Vagina (tissue), 2 donors: Measurements from ENCODE around the gene TSPAN9. TPM values are rescaled to one million over a fixed set of nuclear protein-coding genes. Genes with fewer than 3 reads are reported as not detected.

Source experiments
- DNase-seq, 2 donors: peaks; one replicate each; pipeline ENCODE4 v3.0.0-alpha.2; 2017; ENCODE audit errors: extremely low spot score in 2 of 2
- H3K27ac ChIP-seq: fragments of 200-600 bp; sonication (generic); one replicate; pipeline ENCODE4 v1.5.1; 2019
- H3K27me3 ChIP-seq: fragments of 200-600 bp; sonication (generic); one replicate; pipeline ENCODE4 v1.5.1; 2019
- H3K36me3 ChIP-seq, 2 donors: fragments of 200-600 bp; sonication (generic); one replicate each; pipeline ENCODE4 v1.5.1; 2017 to 2019
- H3K4me1 ChIP-seq: fragments of 200-600 bp; sonication (generic); one replicate; pipeline ENCODE4 v1.5.1; 2019
- H3K4me3 ChIP-seq, 2 donors: fragments of 200-600 bp; sonication (generic); 1 replicate in 1 of 2; 2 replicates in 1 of 2; pipeline ENCODE4 v1.5.1; 2016 to 2019
- H3K9me3 ChIP-seq: fragments of 200-600 bp; sonication (generic); one replicate; pipeline ENCODE4 v1.5.1; 2019
- CTCF ChIP-seq, 3 experiments: fragments of 450-650 bp in 2 of 3; fragments of 200-600 bp in 1 of 3; sonication (generic) in 1 of 3; IDR thresholded peaks; one replicate each; pipeline ENCODE4 v1.5.1; 2017 to 2019; ENCODE audit warnings: antibody characterized with exemption in 3 of 3, mild to moderate bottlenecking in 2 of 3, moderate library complexity in 2 of 3
- POLR2A ChIP-seq, 2 donors: fragments of 450-650 bp; IDR thresholded peaks; one replicate each; pipeline ENCODE4 v1.6.1; 2017; ENCODE audit warnings: antibody characterized with exemption in 2 of 2, mild to moderate bottlenecking in 2 of 2, moderate library complexity in 2 of 2
- POLR2AphosphoS5 ChIP-seq, 2 donors: sonication (generic); formaldehyde crosslinking; IDR thresholded peaks; one replicate each; pipeline ENCODE4 v1.9.0; 2017; ENCODE audit warnings: antibody characterized with exemption in 2 of 2, mild to moderate bottlenecking in 2 of 2, low read depth in 1 of 2; ENCODE audit not compliant: insufficient read depth in 1 of 2
- intact Hi-C: fragments of 100-400 bp; cut with DNase I; formaldehyde crosslinking; loops from one replicate; pipeline ENCODE4 v1.15.1; 2023
- total RNA-seq: library from RNA; depleted of rRNA; stranded (reverse); fragments of >200 nt; gene quantifications from one replicate; pipeline ENCODE4 v1.2.3, GENCODE V29; 2016

Gene TSPAN9
- total RNA-seq, 1 donor from 2014 or later = 32.2 TPM

DNA sequence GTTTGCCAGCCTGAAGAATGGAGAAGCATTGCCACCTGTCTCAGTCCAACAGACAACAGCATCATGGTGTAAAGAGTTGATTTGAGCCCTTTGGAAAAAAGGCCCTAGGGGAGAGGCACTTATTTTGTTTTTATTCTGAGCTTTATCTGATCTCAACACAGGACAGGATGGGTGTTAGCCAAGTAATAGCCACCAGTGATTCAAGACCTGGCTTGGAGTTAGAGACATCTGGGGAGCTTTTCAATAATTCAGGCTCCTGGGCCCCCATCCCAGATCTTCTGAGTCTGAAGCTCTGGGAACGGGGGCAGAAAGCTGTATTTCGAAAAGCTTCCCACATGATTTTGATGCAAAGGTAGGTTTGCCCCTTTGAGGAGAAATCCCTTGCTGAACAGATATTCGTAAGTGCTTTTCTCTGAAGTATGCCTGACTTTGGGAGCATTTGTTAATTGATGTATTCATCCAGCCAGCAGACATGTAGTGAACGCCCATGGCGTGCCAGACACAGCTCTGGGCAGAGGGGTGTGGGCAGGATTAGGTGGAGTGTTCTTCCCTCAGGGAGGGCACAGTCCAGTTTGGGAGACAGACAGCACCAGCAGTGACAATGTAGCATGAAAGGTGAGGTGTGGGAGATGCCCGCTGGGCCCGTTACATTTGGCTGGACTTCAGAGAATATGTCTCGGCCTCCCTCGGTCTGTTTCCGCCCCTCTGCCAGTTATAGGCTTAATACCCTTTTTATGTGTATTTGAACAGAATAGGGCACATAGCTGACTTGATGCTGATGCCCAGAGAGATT, 72.5 kb downstream of the TSPAN9 start:
- TF ChIP-seq POLR2A (IDR thresholded peaks at IDR 0.05) = no peak
- no peak for TF ChIP-seq CTCF (IDR thresholded peaks at IDR 0.05)
- no peak overlapping the region for H3K4me3 ChIP-seq
- no peaks in the 10 kb centered on the region for H3K36me3 ChIP-seq
- H3K9me3 ChIP-seq = no peaks in the 10 kb centered on the region
- H3K4me1 ChIP-seq = peaks cover 57% of the 10 kb centered on the region
- H3K27ac ChIP-seq = no peak overlapping the region
- no peak for DNase-seq
- H3K27me3 ChIP-seq = no peaks in the 10 kb centered on the region
- intact Hi-C loops = no loop called here

- intact Hi-C loops = no loop called here
Observed at GRCh38 chr12:3150308-3150670, 73.1 kb downstream of the TSPAN9 start.

GRCh38 chr12:3150931-3151835, 74.0 kb downstream of the TSPAN9 start:
- Histone ChIP-seq H3K4me3 (no peak overlapping the region), H3K9me3 (no peaks in the 10 kb centered on the region), H3K36me3 (no peaks in the 10 kb centered on the region), H3K27ac (no peak overlapping the region), H3K27me3 (no peaks in the 10 kb centered on the region), H3K4me1 (peaks cover 61% of the 10 kb centered on the region)
- no peak for DNase-seq
- intact Hi-C loops = no loop called here
- TF ChIP-seq CTCF (IDR thresholded peaks at IDR 0.05) (no peak), POLR2A (IDR thresholded peaks at IDR 0.05) (no peak), POLR2AphosphoS5 (IDR thresholded peaks at IDR 0.05; ENCODE audit: insufficient read depth in 1 of 2, low read depth in 1 of 2) (no peak)

More at GRCh38 chr12:3150308-3150670, 73.1 kb downstream of the TSPAN9 start:
- H3K36me3 ChIP-seq = no peaks in the 10 kb centered on the region
- H3K27me3 ChIP-seq = no peaks in the 10 kb centered on the region
- H3K9me3 ChIP-seq = no peaks in the 10 kb centered on the region
- TF ChIP-seq CTCF (IDR thresholded peaks at IDR 0.05) (no peak), POLR2A (IDR thresholded peaks at IDR 0.05) (no peak), POLR2AphosphoS5 (IDR thresholded peaks at IDR 0.05; ENCODE audit: insufficient read depth in 1 of 2, low read depth in 1 of 2) (no peak)
- DNase-seq = no peak
- H3K27ac ChIP-seq = no peak overlapping the region
- no peak overlapping the region for H3K4me3 ChIP-seq
- peaks cover 55% of the 10 kb centered on the region for H3K4me1 ChIP-seq

DNA sequence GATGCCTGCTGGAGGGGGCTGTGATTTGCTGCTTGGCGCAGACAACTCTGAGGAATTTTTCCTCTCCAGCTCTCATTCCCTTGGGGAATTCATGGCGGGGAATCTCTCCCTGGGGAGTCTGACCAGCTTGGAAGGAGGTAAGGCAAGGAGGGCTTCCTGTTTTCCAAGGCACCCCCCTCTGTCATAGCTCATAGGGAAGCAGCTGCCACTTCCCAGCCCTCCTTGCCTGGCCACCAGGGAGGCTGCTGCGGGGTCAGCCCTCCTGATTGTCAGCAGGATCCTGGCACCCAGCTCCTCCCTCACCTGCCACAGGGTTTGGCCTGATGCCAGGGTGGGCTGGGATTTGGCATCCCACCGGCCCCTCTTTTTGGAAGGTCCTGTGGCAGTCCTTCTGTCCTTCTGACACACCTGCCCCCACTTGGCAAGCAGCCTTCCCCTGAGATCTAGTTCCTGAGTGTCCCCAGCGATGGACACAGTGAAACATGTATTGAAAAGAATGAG, 74.9 kb downstream of the TSPAN9 start:
- TF ChIP-seq POLR2AphosphoS5 (IDR thresholded peaks at IDR 0.05; ENCODE audit: insufficient read depth in 1 of 2, low read depth in 1 of 2) (no peak), POLR2A (IDR thresholded peaks at IDR 0.05) (no peak), CTCF (IDR thresholded peaks at IDR 0.05) (no peak)
- Histone ChIP-seq H3K27ac (no peak overlapping the region), H3K4me3 (no peak overlapping the region), H3K27me3 (no peaks in the 10 kb centered on the region), H3K4me1 (peaks cover 62% of the 10 kb centered on the region), H3K9me3 (no peaks in the 10 kb centered on the region), H3K36me3 (no peaks in the 10 kb centered on the region)
- DNase-seq = no peak
- intact Hi-C loops = no loop called here
